Stimulated activated CD8-positive, alpha-beta memory T cell treated with anti-CD3 and anti-CD28 coated beads, Interleukin-15, amount 100 ng/mL, for 24 hours (primary cell): Measurements from ENCODE around the gene TESPA1.
"Not testable (repeated sequence)": the region's sequence is repeated elsewhere in the genome, so short reads cannot be mapped to it uniquely, and the experiment has no call there.

Experiments used
- DNase-seq: peaks from one replicate; pipeline ENCODE4 v3.0.0-alpha.2; 2020; ENCODE audit warnings: low read depth

The TESPA1 gene, protein sequence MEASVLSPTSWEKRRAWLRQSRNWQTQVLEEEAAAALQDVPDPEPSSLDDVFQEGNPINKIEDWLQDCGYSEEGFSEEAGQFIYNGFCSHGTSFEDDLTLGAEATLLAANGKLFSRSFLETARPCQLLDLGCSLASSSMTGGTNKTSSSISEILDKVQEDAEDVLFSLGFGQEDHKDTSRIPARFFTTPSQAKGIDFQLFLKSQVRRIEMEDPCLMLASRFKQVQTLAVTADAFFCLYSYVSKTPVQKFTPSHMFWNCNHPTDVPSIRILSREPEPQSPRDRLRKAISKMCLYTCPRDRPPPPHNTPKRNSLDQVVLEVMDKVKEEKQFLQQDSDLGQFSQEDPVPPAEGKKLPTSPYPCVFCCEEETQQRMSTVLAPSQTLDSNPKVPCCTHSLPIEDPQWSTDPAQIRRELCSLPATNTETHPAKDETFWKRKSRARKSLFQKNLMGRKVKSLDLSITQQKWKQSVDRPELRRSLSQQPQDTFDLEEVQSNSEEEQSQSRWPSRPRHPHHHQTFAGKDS

DNA sequence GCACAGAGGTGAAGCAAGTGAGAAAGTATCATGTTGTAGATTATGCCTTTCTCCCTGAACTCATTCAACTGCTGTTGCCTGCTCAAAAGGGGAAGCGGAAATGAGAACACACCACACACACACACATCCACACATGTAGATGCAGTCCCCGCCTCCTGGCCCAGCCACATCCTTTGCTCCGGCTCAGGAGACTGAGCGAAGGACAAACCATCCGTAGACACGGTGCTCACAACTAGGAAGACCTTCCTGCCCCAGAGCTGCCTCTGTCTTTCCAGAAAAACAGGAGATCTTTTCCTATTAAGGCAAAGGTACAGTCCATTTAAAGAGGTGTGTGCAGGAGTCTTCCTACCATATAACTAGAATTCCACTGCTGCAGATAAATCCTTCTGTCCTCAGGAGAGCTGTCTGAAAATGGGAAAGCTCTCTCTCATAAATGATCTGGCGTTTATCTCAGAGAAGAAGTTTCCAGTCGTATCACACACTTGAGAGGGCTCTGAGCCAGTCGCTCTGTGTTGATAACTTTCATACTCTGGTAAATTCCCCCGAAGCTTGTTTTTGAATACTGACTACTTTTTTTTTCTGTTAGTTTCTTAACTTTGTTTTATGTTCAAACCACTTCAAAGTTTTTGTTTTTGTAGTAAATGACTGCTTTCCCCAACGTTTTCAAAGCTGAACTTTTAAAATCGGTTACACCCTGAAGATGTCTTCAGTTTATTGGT, at the start of gene TESPA1:
TSS of gene TESPA1 (minus strand) at position 105 of the 719 bp plus-strand sequence. CDS start 10,200 bp downstream, outside the sequence.
- peak; percentile 43 for DNase-seq

- no peak for DNase-seq
These were observed 49.7 kb upstream of the TESPA1 start for GRCh38 chr12:55034218-55034617.

DNA sequence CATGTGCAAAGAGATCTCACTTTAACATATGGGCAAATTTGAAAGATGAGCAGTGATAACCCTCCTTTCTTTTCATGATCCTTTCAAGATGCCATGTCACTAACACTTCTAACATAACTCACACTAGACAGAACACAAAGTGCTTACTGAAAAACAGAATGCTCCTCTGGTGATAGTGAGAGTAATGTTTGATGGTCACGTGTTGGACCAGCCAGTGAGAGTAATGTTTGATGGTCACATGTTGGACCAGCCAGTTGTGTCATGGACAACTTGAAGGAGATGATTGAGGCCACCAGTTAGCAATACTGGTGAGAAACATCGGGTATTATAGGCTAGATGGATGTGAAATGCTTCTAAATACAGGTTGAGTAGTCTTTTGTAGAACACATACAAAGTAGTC, 40.9 kb upstream of the TESPA1 start:
- no peak for DNase-seq

DNA sequence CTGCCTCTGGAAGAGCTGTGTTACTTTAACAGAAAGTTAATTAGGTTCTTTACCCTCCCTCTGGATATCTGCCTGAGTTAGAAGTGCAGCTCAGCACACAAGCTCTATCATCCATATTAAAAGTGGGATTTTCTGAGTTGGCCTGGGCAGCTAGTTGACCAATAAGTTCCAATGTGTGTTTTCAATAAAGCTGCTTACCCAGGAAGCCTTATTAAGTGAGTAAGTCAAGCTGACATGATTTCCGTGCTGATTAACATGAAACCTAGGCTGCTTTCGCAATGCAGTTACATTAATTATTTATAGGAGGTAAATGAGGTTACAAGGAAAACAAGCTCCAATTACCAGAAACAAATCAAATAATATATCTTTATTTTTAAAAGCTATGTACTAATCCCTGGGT, 40.0 kb upstream of the TESPA1 start:
- DNase-seq, result no peak

DNA sequence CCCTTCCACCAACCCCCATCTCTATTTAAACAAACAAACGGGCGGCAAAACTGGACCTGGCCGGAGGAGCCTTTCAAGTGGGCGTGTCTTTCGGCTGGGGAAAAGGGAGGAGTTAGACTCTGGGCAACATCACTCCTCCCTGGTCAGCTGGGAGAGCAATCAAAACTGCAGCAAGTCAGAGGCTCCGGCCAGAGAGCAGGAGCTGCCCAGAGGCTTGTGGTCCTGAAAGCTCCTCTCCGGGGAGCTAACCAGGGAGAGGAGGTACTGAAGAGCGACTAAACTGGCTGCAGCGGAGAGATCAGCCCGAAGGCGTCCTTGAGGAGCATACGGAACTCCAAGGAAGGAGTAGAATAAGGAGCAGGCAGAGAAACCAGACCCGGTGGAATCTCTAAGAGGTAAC, 35.2 kb upstream of the TESPA1 start, which contains the start of gene NEUROD4:
TSS of gene NEUROD4 (plus strand) at position 191 of the 400 bp plus-strand sequence. CDS start 6,466 bp downstream, outside the sequence.
- DNase-seq, result no peak

DNA sequence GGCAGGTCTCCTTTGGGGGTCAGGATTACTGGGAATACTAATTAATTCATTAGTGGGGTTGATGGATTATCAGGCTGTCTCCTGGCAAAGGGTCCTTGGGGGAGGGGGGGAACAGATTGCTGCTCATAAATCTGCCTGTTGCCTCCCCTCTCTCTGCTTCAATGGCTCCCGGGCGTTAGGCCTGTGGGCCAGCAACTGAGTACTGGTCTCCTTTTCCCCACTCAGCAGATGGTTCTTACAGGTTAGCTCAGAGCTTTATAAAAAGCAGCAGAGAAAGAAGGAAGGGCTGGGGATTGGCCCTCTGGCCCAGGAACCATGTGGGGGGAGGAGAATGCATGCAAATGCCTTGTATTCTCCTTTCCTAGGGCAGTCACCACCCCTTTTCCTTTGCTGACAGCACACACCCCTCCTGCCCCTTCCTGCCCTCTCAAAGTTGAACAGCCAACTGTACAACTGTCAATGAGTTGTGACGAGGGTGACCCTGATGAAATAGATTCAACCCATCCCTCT, 32.9 kb upstream of the TESPA1 start:
- DNase-seq, result no peak

DNA sequence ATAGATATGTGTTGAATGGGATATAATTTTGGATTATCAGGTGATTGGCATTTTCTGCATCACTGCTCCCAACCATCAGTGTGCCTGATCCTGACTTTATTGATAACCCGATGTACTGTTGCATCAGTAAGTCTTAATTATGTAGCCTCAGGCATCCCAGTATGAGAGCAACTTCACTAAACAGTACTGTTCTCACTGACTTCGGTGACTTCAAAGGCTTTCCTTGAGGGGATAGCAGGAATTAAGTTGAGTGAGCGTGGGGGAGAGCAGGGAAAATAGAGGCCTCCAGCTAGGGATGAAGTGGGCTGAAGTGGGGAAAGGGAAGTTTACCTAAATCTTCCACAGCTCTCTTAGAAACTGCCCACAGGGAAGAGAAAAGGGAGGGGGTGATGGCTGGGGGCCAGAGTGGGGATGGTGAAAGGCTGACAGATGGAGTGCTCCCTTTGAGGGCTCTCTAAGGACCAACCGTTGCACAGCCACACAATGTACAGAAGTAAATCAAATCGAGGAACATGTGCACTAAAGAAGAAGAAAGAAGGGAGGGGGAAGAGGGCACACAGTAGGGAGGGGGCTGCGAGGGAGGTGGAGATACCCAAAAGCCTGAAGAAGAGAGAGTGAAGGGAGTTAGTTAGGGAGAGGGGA, 24.5 kb upstream of the TESPA1 start:
- DNase-seq, result no peak

- DNase-seq, result no peak
These were observed 17.8 kb upstream of the TESPA1 start for GRCh38 chr12:55002355-55002754.

- DNase-seq, result no peak
These were observed 16.8 kb upstream of the TESPA1 start for GRCh38 chr12:55001198-55001868.

GRCh38 chr12:54998958-54999510, 14.5 kb upstream of the TESPA1 start:
- DNase-seq, result no peak

- no peak for DNase-seq
These were observed 13.5 kb upstream of the TESPA1 start for GRCh38 chr12:54997929-54998522.

GRCh38 chr12:54996205-54996604, 11.6 kb upstream of the TESPA1 start:
- no peak for DNase-seq

GRCh38 chr12:54993181-54993835, 8.7 kb upstream of the TESPA1 start:
- no peak for DNase-seq

GRCh38 chr12:54991991-54992375, 7.4 kb upstream of the TESPA1 start:
- no peak for DNase-seq

DNA sequence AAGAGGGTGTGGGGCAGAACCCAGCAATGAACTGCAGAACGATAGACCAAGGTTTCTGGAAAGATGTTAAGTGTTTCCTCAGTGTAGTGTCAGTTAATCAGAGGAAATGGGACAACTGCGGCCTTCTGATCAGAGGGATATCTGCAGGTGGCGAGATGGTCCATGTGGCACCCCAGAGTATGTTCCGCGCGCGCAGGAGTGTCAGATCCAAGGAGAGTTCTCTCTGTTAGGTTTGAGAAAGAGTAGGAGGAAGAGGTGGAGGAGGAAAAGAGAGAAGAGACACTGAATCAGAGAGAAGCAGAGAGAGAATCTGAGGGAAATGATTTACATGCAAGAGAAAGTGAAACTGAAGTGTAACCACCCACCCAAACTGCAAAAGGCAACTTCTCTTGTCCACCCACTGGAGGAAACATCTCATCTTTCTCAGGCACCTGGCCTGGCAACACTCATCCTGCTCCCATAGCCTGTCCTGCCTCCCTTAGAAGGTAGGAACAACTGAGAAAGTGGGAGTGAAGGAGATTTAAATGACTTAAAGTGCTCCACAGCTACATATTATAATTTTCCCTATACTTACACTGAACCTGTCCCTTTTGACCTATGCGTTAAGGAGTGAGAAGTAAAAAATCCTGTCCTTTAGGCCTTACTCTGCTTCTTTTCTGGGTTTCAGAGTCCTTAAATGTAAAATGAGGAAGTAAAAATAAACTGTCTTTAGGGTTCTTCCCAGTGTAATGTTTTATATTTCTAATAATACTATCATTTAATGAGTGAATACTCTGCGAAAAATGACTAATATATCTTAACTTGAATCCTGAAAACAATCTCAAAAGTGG, 6.8 kb upstream of the TESPA1 start:
- DNase-seq, result no peak

- no peak for DNase-seq
These were observed 5.3 kb upstream of the TESPA1 start for GRCh38 chr12:54989829-54990228.

GRCh38 chr12:54988402-54989054, 4.0 kb upstream of the TESPA1 start:
- no peak for DNase-seq

GRCh38 chr12:54987611-54988231, 3.2 kb upstream of the TESPA1 start:
- no peak for DNase-seq

DNA sequence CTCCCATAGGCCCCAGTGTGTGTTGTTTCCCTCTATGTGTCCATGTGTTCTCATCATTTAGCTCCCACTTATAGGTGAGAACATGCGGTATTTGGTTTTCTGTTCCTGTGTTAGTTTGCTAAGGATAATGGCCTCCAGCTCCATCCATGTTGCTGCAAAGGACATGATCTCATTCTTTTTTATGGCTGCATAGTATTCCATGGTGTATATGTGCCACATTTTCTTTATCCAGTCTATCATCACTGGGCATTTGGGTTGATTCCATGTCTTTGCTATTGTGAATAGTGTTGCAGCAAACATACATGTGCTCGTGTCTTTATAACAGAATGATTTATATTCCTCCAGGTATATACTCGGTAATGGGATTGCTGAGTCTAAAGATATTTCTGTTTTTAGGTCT, 2.2 kb upstream of the TESPA1 start:
- DNase-seq, result not testable (repeated sequence)
